Measurements from ENCODE around the gene MDGA2.
A peak's percentile ranks its signal among the peaks of the same experiment; 100 is the strongest.

MDGA2 gene

DNA sequence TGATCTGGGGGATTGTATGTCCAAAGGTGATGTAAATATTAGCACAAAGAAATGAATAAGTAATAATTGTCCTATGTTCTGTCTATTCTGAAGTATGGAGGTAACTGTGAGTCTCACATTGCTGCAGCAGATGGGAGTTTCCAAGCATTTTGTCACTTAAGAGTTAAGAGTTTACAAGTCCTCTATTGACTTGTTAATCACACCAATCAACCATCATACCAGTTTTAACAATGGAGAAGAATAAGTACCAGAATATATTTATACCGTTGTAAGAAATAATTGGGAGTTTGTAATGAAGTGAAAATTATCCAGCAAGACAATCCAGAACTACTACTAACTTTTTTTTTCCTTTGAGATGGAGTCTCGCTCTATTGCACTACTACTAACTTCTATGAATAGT, 139.1 kb downstream of the MDGA2 start:
- Histone ChIP-seq H3K4me2 (ENCODE audit: low read depth, low read length, poor library complexity, severe bottlenecking) (no peak overlapping the region), H3K9ac (ENCODE audit: low read length) (no peak overlapping the region), H3K9me2 (replicated peaks; ENCODE audit: insufficient read depth, low read length) (no peaks in the 10 kb centered on the region), H3K36me3 (ENCODE audit: low read length) (no peaks in the 10 kb centered on the region), H3K27me3 (ENCODE audit: low read length) (no peaks in the 10 kb centered on the region), H2AFZ (ENCODE audit: low read depth, low read length, severe bottlenecking) (no peak overlapping the region), H3K9me3 (ENCODE audit: insufficient read depth, low read length) (no peaks in the 10 kb centered on the region), H3K79me2 (ENCODE audit: insufficient read depth, low read length) (no peaks in the 10 kb centered on the region), H3K4me3 (ENCODE audit: insufficient read depth, low read length, poor library complexity, severe bottlenecking) (no peak overlapping the region), H3F3A (ENCODE audit: insufficient read depth) (no peaks in the 10 kb centered on the region), H4K20me1 (ENCODE audit: low read depth, low read length) (no peaks in the 10 kb centered on the region), H3K27ac (ENCODE audit: low read depth, low read length) (no peak overlapping the region)
- TF ChIP-seq, protein P1, sequence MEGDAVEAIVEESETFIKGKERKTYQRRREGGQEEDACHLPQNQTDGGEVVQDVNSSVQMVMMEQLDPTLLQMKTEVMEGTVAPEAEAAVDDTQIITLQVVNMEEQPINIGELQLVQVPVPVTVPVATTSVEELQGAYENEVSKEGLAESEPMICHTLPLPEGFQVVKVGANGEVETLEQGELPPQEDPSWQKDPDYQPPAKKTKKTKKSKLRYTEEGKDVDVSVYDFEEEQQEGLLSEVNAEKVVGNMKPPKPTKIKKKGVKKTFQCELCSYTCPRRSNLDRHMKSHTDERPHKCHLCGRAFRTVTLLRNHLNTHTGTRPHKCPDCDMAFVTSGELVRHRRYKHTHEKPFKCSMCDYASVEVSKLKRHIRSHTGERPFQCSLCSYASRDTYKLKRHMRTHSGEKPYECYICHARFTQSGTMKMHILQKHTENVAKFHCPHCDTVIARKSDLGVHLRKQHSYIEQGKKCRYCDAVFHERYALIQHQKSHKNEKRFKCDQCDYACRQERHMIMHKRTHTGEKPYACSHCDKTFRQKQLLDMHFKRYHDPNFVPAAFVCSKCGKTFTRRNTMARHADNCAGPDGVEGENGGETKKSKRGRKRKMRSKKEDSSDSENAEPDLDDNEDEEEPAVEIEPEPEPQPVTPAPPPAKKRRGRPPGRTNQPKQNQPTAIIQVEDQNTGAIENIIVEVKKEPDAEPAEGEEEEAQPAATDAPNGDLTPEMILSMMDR (IDR thresholded peaks at IDR 0.05; ENCODE audit: insufficient read depth, low read length, poor library complexity, severe bottlenecking) = no peak
- TF ChIP-seq EZH2phosphoT487 (conservative IDR thresholded peaks at IDR 0.05; ENCODE audit: low read length) = no peak

DNA sequence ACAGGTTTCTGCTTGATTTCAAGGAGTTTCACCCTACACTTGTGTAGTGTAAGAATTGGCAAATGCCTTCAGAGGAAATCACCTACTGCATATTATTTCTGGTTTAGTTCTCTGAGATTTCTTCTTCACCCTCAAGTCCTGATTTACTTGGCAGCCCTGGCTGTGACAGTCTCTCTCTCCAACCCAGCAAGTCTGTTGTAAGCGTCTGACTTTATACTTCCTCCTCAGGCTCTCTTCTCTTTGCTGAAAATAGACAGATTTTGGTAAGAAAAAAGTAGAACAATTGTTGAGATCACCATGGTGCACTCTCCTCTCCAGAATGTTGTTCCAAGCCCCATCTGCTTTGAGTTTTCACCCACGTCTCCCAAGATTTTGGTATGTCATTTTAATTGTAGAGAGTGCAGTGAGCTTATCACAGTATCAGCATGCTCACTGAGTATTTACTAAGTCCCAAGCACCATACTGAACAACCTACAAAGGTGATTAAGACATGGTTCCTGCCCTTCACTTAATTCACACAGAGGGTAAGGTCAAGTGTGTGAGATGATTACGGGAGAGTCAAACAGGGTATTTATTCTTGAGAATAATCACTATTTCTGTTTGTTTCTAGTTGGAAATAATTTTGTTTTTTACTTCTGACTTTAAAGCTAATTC, 148.7 kb downstream of the MDGA2 start:
- Histone ChIP-seq H4K20me1 (ENCODE audit: low read depth, low read length) (no peaks in the 10 kb centered on the region), H2AFZ (ENCODE audit: low read depth, low read length, severe bottlenecking) (no peak overlapping the region), H3K4me3 (ENCODE audit: insufficient read depth, low read length, poor library complexity, severe bottlenecking) (no peak overlapping the region), H3K79me2 (ENCODE audit: insufficient read depth, low read length) (no peaks in the 10 kb centered on the region), H3K9me2 (replicated peaks; ENCODE audit: insufficient read depth, low read length) (no peaks in the 10 kb centered on the region), H3K36me3 (ENCODE audit: low read length) (no peaks in the 10 kb centered on the region), H3F3A (ENCODE audit: insufficient read depth) (no peaks in the 10 kb centered on the region), H3K27me3 (ENCODE audit: low read length) (no peaks in the 10 kb centered on the region), H3K4me2 (ENCODE audit: low read depth, low read length, poor library complexity, severe bottlenecking) (no peak overlapping the region), H3K9me3 (ENCODE audit: insufficient read depth, low read length) (no peaks in the 10 kb centered on the region), H3K27ac (ENCODE audit: low read depth, low read length) (no peak overlapping the region), H3K9ac (ENCODE audit: low read length) (no peak overlapping the region)
- TF ChIP-seq, protein P1 (IDR thresholded peaks at IDR 0.05; ENCODE audit: insufficient read depth, low read length, poor library complexity, severe bottlenecking) = no peak
- TF ChIP-seq EZH2phosphoT487 (conservative IDR thresholded peaks at IDR 0.05; ENCODE audit: low read length) = no peak

DNA sequence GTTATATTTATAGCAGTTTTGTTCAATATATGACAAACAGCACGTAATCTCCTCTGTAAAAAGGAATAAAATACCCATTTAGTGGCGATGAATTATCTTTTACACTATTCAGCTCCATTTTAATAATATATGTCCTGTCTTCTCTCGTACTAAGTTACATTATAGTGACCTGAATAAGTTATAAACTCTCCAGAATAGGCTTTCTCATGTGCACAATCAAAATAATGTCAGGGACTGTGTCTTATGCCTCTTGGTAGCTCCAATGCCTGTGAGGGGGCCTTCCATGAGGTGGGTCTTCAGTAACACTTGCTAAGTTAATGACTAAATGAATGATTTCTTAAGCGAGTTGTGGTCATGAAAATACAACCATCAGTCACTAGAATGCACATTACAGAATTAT, 150.9 kb downstream of the MDGA2 start:
- no peak for TF ChIP-seq EZH2phosphoT487 (conservative IDR thresholded peaks at IDR 0.05; ENCODE audit: low read length)
- TF ChIP-seq, protein P1 (IDR thresholded peaks at IDR 0.05; ENCODE audit: insufficient read depth, low read length, poor library complexity, severe bottlenecking) = no peak

More for the DNA sequence above, 150.9 kb downstream of the MDGA2 start:
- Histone ChIP-seq H3K79me2 (ENCODE audit: insufficient read depth, low read length) (no peaks in the 10 kb centered on the region), H2AFZ (ENCODE audit: low read depth, low read length, severe bottlenecking) (peak overlapping the region; percentile 1), H3K36me3 (ENCODE audit: low read length) (no peaks in the 10 kb centered on the region), H3K9ac (ENCODE audit: low read length) (no peak overlapping the region), H3K4me3 (ENCODE audit: insufficient read depth, low read length, poor library complexity, severe bottlenecking) (no peak overlapping the region), H3K27ac (ENCODE audit: low read depth, low read length) (no peak overlapping the region), H4K20me1 (ENCODE audit: low read depth, low read length) (no peaks in the 10 kb centered on the region), H3K9me2 (replicated peaks; ENCODE audit: insufficient read depth, low read length) (no peaks in the 10 kb centered on the region), H3K4me2 (ENCODE audit: low read depth, low read length, poor library complexity, severe bottlenecking) (no peak overlapping the region), H3K27me3 (ENCODE audit: low read length) (no peaks in the 10 kb centered on the region), H3K9me3 (ENCODE audit: insufficient read depth, low read length) (no peaks in the 10 kb centered on the region), H3F3A (ENCODE audit: insufficient read depth) (no peaks in the 10 kb centered on the region)

All from SU-DHL-6 (cell line).